Mammary epithelial cell (primary cell): ENCODE results near the gene GLB1L.

ENCODE experiments used
- CTCF ChIP-seq, 2 donors: IDR thresholded peaks in 1 of 2; conservative IDR thresholded peaks in 1 of 2; 2 replicates each; pipeline ENCODE4 v1.5.1; 2011 to 2012; ENCODE audit warnings: inconsistent platforms in 2 of 2, low read length in 2 of 2, mild to moderate bottlenecking in 2 of 2, control low read depth in 1 of 2, low read depth in 1 of 2; ENCODE audit not compliant: insufficient read depth in 1 of 2; ENCODE audit errors: extremely low read depth in 1 of 2
- EZH2 ChIP-seq: IDR thresholded peaks from 2 replicates; pipeline ENCODE4 v1.6.1; 2012; ENCODE audit warnings: low read length, inconsistent platforms, borderline replicate concordance

GRCh38 chr2:219225350-219225749 is 19.9 kb downstream of the GLB1L start:
- TF ChIP-seq CTCF (conservative IDR thresholded peaks at IDR 0.05 in 1 of 2, IDR thresholded peaks at IDR 0.05 in 1 of 2; ENCODE audit: extremely low read depth in 1 of 2, insufficient read depth in 1 of 2, low read depth in 1 of 2, low read length in 2 of 2) (no peak), EZH2 (no peak)
